K562 (cell line): ENCODE data around the gene SLC12A1. TPM values are rescaled to one million over a fixed set of nuclear protein-coding genes. Genes with fewer than 3 reads are reported as not detected.

Source experiments
- ATAC-seq: fragments of 200-7000 bp; cut with Tn5 transposase; 3 replicates; pipeline ENCODE4 v1.9.1; 2020; ENCODE audit warnings: moderate library complexity
- BruUV-seq: library from RNA; stranded (reverse); fragments of 400-500 nt; replicated peaks from 2 replicates; lab custom pipeline; 2021; lab: Mats Ljungman, UMichigan
- CTCF ChIA-PET: fragments of 300-600 bp; formaldehyde crosslinking; extraction: SDS; loops from one replicate; lab custom pipeline; 2021; ENCODE audit warnings: low intra/inter-chr PET ratio; lab: Yijun Ruan, JAX
- POLR2A ChIA-PET: fragments of 300-600, 350-650 bp; sonication (Branson Sonifier 250); formaldehyde crosslinking; extraction: SDS; loops from one replicate; lab custom pipeline; 2021; ENCODE audit warnings: antibody characterized with exemption, inconsistent platforms; lab: Yijun Ruan, JAX
- DNase-seq, 4 experiments: peaks; one replicate each; pipeline versions ENCODE4 v3.0.0 to v3.0.0-alpha.2; 2011 to 2018; ENCODE audit warnings: low spot score in 3 of 4, mixed read lengths in 3 of 4; ENCODE audit errors: extremely low read depth in 1 of 4
- FAIRE-seq: peaks from 2 replicates; lab custom pipeline; 2011; peaks lifted over from hg19 to GRCh38; lab: Jason Lieb, UNC
- H2AFZ ChIP-seq: 2 replicates; pipeline ENCODE4 v1.6.0; 2011; ENCODE audit warnings: low read depth, low read length, control low read depth, inconsistent platforms
- H3K27ac ChIP-seq: fragments of 200-600 bp; 3 replicates; pipeline ENCODE4 v1.8.0; 2011; ENCODE audit warnings: low read depth, mild to moderate bottlenecking, control low read depth, inconsistent platforms, low read length, moderate library complexity, mixed read lengths; ENCODE audit errors: extremely low read depth
- H3K27me3 ChIP-seq, 2 experiments: fragments of 300-600 bp in 1 of 2; 2 replicates in 1 of 2; 3 replicates in 1 of 2; pipeline versions ENCODE4 v1.6.0 to v1.8.0; 2011; ENCODE audit warnings: inconsistent platforms in 2 of 2, low read length in 2 of 2, mild to moderate bottlenecking in 1 of 2, mixed read lengths in 1 of 2, moderate library complexity in 1 of 2; ENCODE audit not compliant: control insufficient read depth in 2 of 2, insufficient read depth in 2 of 2
- H3K36me3 ChIP-seq: fragments of 300-600 bp; 3 replicates; pipeline ENCODE4 v1.8.0; 2011; ENCODE audit warnings: mild to moderate bottlenecking, low read length, inconsistent platforms; ENCODE audit not compliant: control insufficient read depth, insufficient read depth
- H3K4me1 ChIP-seq, 2 experiments: fragments of 200-600 bp in 1 of 2; replicated peaks in 1 of 2; 2 replicates in 1 of 2; 3 replicates in 1 of 2; pipeline versions ENCODE4 v1.5.1 to v1.8.0; 2011; ENCODE audit warnings: inconsistent platforms in 2 of 2, low read length in 2 of 2, mild to moderate bottlenecking in 1 of 2, mixed read lengths in 1 of 2, moderate library complexity in 1 of 2; ENCODE audit not compliant: control insufficient read depth in 2 of 2, insufficient read depth in 2 of 2
- H3K4me2 ChIP-seq: 2 replicates; pipeline ENCODE4 v1.6.1; 2011; ENCODE audit warnings: low read length, control low read depth, inconsistent platforms, mixed read lengths; ENCODE audit not compliant: insufficient read depth
- H3K4me3 ChIP-seq: fragments of 200-600 bp; sonication (generic), shearing (Covaris generic); 2 replicates; pipeline ENCODE4 v1.5.1; 2016; ENCODE audit warnings: control low read depth, inconsistent platforms
- H3K79me2 ChIP-seq: fragments of 200-600 bp; 3 replicates; pipeline ENCODE4 v1.8.0; 2011; ENCODE audit warnings: low read length, inconsistent platforms; ENCODE audit not compliant: control insufficient read depth, insufficient read depth
- H3K9ac ChIP-seq, 2 experiments: 2 replicates each; pipeline versions ENCODE4 v1.6.0 to v1.6.1; 2011; ENCODE audit warnings: low read depth in 2 of 2, low read length in 2 of 2, control low read depth in 1 of 2, inconsistent platforms in 1 of 2, mild to moderate bottlenecking in 1 of 2, mixed read lengths in 1 of 2; ENCODE audit not compliant: insufficient read depth in 1 of 2
- H3K9me1 ChIP-seq: one replicate; pipeline ENCODE4 v1.6.0; 2011; ENCODE audit warnings: inconsistent platforms, mild to moderate bottlenecking, low read length, moderate library complexity; ENCODE audit not compliant: control insufficient read depth, insufficient read depth
- H3K9me3 ChIP-seq: replicated peaks from 2 replicates; pipeline ENCODE4 v1.5.1; 2011; ENCODE audit warnings: low read depth, low read length, inconsistent platforms; ENCODE audit not compliant: control insufficient read depth, insufficient read depth
- H4K20me1 ChIP-seq: replicated peaks from 2 replicates; pipeline ENCODE4 v1.6.1; 2011; ENCODE audit warnings: low read length, inconsistent platforms, mixed read lengths; ENCODE audit not compliant: control insufficient read depth, insufficient read depth
- PHTF2 ChIP-seq: fragments of 250-450 bp; sonication (Bioruptor Pico); IDR thresholded peaks from 2 replicates; pipeline ENCODE4 v1.5.0; 2021; ENCODE audit warnings: mild to moderate bottlenecking
- ZBTB1 ChIP-seq: sonication (generic); formaldehyde crosslinking; IDR thresholded peaks from 2 replicates; pipeline ENCODE4 v1.8.1; 2023; ENCODE audit warnings: missing genetic modification reagents, low read depth, mild to moderate bottlenecking, borderline replicate concordance
- WGBS: fragments of 100-300 bp; shearing (Covaris generic); methylation state at CpG from one replicate; pipeline ENCODE4 v1.1.6; 2016; ENCODE audit warnings: low coverage, mixed read lengths; ENCODE audit not compliant: insufficient coverage; ENCODE audit errors: missing lambda C conversion rate; 5-methylcytosine and 5-hydroxymethylcytosine counted together
- in situ Hi-C: fragments of 300-500 bp; cut with MboI; formaldehyde crosslinking; loops from 4 replicates; pipeline ENCODE4 v1.15.0; 2018; ENCODE audit warnings: inconsistent platforms, mixed read lengths
- intact Hi-C: fragments of 100-400 bp; cut with micrococcal nuclease; formaldehyde crosslinking; loops from 2 replicates; pipeline ENCODE4 v1.14.2; 2022
- polyA plus RNA-seq, 8 experiments: library from polyadenylated mRNA; depleted of rRNA in 4 of 8; stranded (reverse) in 5 of 8; unstranded in 3 of 8; fragments of >200 nt; fragmentation: Nextera tagmentation in 2 of 8; fragmentation: Illumina TruSeq in 1 of 8; extraction: Ambion mirVana in 2 of 8; extraction: Trizol in 1 of 8; gene quantifications; 2 replicates each; pipeline versions ENCODE4 v1.2.1 to v1.2.3, GENCODE V29; 2011 to 2014; ENCODE audit warnings: inconsistent platforms in 1 of 8, missing spikeins in 1 of 8
- total RNA-seq, 7 experiments: library from RNA; depleted of rRNA in 6 of 7; stranded (reverse); fragments of >200 nt in 6 of 7; fragmentation: Illumina TruSeq in 2 of 7; extraction: Trizol in 2 of 7; gene quantifications; 2 replicates each; pipeline versions ENCODE4 v1.2.1 to v1.2.3, GENCODE V29; 2011 to 2021; ENCODE audit warnings: low replicate concordance in 1 of 7
- TF ChIP-seq, protein P1 (sequence below): fragments of 450-650 bp; IDR thresholded peaks from 2 replicates; pipeline ENCODE4 v1.6.1; 2017; ENCODE audit warnings: antibody characterized with exemption, mild to moderate bottlenecking

SLC12A1 gene
- total and polyA plus RNA-seq, 9 of the 15 experiments (the other 6 are each of a cell fraction or from before 2014, with no cell fraction given), result not detected

DNA sequence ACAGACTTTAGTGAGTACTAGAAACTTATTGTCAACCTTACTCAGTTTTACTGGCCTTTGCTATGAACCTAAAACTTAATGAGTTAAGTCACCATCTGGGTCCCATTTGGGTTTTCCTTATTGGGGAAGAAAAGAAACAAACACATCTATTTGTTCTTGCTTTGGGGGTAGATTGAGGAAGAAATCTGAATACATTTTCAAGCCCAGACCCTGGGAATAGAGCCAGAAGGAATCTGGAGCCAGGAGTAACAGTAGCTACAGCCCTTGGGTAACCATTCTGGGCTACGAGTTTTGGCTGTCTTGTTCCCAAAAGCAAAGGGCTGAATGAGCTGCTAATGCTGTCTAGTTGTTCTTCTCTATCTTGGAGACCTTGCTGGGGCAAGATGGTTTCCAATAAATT, 16.5 kb downstream of the SLC12A1 start:
- intact Hi-C loops, result no loop called here
- H3K27ac ChIP-seq, result no peak overlapping the region
- WGBS, result 0% methylated on average over 1 of the region's 1 CpG
- DNase-seq (no peak), FAIRE-seq (no peak)
- H3K36me3 ChIP-seq, result no peaks in the 10 kb centered on the region
- no peak overlapping the region for H2AFZ ChIP-seq
- H3K9me3 ChIP-seq, result no peaks in the 10 kb centered on the region
- no peaks in the 10 kb centered on the region for H3K9me1 ChIP-seq
- no peaks in the 10 kb centered on the region for H4K20me1 ChIP-seq
- CTCF ChIA-PET, result no interaction called here
- in situ Hi-C loops, result no loop called here
- no peak overlapping the region for H3K4me2 ChIP-seq
- TF ChIP-seq, protein P1, sequence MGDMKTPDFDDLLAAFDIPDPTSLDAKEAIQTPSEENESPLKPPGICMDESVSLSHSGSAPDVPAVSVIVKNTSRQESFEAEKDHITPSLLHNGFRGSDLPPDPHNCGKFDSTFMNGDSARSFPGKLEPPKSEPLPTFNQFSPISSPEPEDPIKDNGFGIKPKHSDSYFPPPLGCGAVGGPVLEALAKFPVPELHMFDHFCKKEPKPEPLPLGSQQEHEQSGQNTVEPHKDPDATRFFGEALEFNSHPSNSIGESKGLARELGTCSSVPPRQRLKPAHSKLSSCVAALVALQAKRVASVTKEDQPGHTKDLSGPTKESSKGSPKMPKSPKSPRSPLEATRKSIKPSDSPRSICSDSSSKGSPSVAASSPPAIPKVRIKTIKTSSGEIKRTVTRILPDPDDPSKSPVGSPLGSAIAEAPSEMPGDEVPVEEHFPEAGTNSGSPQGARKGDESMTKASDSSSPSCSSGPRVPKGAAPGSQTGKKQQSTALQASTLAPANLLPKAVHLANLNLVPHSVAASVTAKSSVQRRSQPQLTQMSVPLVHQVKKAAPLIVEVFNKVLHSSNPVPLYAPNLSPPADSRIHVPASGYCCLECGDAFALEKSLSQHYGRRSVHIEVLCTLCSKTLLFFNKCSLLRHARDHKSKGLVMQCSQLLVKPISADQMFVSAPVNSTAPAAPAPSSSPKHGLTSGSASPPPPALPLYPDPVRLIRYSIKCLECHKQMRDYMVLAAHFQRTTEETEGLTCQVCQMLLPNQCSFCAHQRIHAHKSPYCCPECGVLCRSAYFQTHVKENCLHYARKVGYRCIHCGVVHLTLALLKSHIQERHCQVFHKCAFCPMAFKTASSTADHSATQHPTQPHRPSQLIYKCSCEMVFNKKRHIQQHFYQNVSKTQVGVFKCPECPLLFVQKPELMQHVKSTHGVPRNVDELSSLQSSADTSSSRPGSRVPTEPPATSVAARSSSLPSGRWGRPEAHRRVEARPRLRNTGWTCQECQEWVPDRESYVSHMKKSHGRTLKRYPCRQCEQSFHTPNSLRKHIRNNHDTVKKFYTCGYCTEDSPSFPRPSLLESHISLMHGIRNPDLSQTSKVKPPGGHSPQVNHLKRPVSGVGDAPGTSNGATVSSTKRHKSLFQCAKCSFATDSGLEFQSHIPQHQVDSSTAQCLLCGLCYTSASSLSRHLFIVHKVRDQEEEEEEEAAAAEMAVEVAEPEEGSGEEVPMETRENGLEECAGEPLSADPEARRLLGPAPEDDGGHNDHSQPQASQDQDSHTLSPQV, result no peak
- TF ChIP-seq ZBTB1 (CRISPR knock-in tag) (no peak), PHTF2 (CRISPR knock-in tag) (no peak)
- TF ChIP-seq, all 486 proteins: peak for 0
- no peak for ATAC-seq
- H3K4me1 ChIP-seq, result no peaks in the 10 kb centered on the region
- POLR2A ChIA-PET, result no interaction called here
- H3K4me3 ChIP-seq, result no peak overlapping the region
- no peak overlapping the region for H3K9ac ChIP-seq
- no peaks in the 10 kb centered on the region for H3K27me3 ChIP-seq
- no peaks in the 10 kb centered on the region for H3K79me2 ChIP-seq
- no TSS peak for BruUV-seq
